GM18508 (cell line): Measurements from ENCODE around the gene ATP6V1E1.

Source experiments
- ATAC-seq: cut with Tn5 transposase; IDR thresholded peaks from one replicate; pipeline ENCODE4 v1.9.1; 2021; ENCODE audit warnings: moderate number of reproducible peaks; ENCODE audit not compliant: insufficient read depth, unreplicated experiment

ATP6V1E1 gene

GRCh38 chr22:17634696-17635095 is 6.1 kb upstream of the ATP6V1E1 start:
- no peak for ATAC-seq

GRCh38 chr22:17633998-17634323 is 5.4 kb upstream of the ATP6V1E1 start:
- no peak for ATAC-seq

DNA sequence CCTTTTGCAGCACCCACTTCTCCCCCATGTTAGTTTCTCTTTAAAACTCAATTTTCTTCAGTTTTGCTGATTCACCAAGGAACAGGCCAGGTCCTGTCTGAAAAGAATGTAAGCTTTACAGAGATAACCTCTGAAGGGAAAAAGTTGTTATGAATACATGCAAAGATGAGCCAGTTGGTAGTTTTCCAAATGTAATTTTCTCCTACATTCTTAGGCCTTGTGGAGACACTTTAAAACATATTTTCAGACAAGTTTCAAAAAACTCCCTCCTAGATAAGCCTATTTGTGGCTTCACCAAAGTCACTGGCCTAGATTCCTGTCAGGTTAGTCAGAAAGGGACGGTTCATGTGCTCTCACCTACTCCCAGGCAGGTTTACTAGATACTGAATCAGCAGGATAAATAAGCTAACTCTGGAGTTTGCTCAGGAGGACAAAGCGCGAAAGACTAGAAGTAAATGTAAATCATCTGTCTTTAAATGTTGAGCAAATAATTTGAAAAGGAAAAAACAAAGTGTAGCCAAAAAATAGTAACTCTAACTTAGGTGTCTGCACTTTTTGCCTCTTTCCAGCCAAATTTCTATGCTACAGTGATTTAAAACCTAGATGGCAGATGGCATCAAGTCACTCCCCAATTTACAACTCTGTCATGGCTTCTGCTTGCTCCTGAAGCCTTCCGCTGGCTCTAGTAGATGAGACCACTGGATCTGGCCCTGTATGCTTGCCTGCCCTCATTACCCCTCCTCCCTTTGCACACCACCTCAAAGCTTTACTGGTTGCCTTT is 4.9 kb upstream of the ATP6V1E1 start:
- no peak for ATAC-seq

DNA sequence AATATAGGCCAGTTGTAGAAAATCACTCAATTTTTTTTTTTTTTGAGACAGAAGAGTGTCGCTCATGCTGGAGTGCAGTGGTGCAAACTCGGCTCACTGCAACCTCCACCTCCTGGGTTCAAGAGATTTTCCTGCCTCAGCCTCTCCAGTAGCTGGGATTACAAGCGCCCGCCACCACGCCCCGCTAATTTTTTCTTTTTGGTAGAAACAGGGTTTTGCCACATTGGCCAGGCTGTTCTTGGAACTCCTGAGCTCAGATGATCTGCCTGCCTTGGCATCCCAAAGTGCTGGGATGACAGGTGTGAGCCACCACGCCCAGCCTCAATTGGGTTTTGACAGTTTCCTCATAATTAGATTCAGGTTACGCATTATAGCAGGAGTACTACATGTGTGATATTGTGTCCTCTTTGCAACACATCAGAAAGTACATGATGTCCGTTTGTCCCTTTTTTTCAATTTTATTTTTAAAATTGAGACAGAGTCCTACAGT is 2.6 kb upstream of the ATP6V1E1 start:
- no peak for ATAC-seq

GRCh38 chr22:17629641-17630040 is 1.1 kb upstream of the ATP6V1E1 start:
- ATAC-seq: no peak

DNA sequence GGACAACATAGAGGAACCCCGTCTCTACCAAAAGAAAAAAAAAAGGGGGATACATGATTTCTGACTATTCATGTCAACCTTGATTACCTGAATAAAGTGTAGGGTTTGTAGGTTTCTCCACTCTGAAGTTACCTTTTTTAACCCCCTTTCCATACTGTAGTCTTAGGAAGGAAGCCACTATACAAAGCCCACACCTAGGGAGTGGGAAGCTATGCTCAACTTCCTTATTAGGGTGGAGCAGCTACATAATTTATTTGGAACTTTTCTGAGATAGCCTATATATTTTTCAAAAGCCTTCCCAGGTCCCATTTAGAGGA is 582 bp upstream of the ATP6V1E1 start:
- no peak for ATAC-seq

DNA sequence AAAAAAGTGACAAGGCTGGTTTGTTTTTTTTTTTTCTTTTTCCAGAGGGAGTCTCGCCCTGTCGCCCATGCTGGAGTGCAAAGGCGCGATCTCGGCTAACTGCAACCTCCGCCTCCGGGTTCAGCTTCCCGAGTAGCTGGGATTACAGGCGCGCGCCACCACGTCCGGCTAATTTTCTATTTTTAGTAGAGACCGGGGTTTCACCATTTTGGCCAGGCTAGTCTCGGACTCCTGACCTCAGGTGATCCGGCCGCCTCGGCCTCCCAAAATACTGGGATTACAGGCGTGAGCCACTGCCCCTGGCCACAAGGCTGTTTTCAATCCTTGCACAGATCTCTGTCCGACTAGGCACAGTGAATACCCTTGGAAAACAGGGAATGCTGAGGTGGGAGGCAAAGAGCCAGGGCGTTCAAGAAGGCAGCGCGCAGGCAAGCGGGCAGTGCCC is 566 bp downstream of the ATP6V1E1 start:
- ATAC-seq: no peak

DNA sequence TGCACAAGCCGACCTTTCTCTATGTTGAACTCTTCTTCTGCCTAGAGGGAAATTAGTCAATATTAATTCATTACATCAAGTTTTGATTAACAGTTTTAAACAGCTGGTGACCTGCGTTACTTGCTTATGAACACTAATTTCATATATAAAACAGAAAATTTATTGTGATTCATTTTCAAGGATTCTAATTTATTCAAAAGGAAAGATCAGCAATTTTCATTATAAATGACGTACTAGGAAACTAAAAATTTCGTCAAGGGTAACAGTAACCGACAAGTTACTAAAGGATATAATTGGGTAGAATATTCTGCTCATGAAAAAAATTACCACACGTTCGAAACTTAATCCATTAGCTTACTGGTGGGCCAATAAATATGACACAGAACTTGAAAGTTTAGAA is 15.3 kb downstream of the ATP6V1E1 start:
- ATAC-seq: no peak

DNA sequence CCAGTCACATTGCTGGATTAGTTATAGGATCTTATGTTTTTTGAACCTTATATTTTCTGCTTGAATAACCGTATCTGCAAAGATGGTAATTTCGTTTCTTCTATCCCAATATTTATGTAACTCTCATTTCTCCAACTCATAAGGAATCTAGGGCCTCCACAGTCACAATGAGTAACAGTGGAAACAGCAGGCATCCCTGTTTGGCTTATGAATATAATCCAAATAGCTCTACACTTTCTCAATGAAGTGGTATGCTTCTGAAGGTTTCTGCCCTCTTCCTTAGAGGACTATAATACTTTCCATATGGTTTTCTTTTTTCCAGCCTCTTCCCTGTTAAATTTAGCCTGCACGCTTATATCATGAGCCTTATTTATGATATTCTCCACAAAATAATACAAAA is 16.5 kb downstream of the ATP6V1E1 start:
- no peak for ATAC-seq

GRCh38 chr22:17607891-17608521 is 20.5 kb downstream of the ATP6V1E1 start:
- no peak for ATAC-seq

DNA sequence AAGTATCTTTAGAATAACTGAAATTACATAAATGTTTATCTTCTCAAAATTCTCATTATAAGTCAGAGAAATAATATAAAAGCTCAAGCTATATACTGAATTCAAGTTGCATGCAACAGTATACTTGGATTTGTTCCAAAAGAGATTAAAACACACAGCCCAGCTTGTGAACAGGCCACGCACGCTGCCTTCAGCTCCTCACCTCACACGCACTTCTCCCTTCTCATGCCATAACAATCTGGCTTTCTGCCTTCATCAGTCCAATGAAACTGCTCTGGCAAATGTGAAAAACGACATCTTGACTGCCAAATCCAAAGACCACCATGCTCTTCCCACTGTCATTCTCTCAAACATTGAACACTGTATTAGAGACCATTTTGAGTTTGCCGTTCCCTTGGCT is 22.1 kb downstream of the ATP6V1E1 start:
- no peak for ATAC-seq

GRCh38 chr22:17603668-17604067 is 24.9 kb downstream of the ATP6V1E1 start:
- no peak for ATAC-seq

DNA sequence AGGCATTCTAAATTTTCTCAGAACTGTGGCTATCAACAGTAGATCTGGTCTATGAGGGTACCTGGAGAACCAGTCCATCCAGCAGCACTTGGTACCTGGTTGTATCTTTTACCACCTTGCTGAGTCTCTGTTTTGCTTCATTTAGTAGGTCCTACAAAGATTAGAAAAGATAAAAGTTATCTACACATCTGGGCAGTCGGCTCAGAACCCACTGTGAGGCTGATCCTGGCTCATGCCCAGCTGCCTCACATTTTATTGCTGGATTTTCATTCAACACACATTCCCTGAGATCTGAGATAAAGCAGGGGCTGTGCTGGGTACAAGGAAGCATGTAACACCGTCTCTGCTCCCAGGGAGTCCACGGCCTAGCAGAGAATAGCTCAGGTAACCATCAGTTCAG is 27.5 kb downstream of the ATP6V1E1 start:
- ATAC-seq: no peak

GRCh38 chr22:17598318-17598717 is 30.2 kb downstream of the ATP6V1E1 start:
- no peak for ATAC-seq

DNA sequence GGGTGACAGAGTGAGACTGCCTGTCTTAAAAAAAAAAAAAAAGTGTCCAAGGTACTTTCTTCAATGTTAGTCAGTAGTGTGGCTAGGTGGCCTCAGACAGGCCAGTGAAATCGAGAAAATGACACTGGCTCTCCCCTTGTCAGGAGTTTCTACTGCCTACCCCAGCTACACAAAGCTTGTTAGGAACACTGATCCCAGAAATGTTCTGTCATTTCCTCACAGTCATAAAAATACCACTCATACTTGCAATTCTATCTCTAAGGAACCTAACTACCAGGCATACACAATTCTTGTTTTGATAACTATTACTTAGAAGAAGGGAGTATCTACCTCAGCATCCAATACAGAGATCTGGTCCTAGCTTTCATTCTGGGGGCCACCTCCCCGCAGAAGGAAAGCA is 31.3 kb downstream of the ATP6V1E1 start:
- ATAC-seq: no peak

DNA sequence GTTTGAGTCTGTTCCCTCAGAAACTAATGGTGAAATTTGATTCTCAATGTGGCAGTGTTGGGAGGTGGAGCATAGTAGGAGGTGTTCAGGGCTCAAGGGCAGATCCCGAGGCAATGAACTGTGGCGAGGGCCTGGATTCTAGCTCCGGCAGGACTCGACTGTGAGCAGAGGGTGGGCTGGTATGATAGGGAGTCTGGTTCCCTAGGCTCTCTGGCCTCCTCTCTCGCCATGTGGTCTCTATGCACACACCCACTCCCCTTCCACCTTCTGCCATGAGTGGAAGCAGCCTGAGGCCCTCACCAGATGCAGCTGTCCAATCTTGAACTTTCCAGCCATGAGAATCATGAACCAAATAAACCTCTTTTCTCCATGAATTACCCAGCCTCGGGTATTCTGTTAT is 32.3 kb downstream of the ATP6V1E1 start:
- no peak for ATAC-seq

- ATAC-seq: no peak
Measured at GRCh38 chr22:17592201-17592600, 36.3 kb downstream of the ATP6V1E1 start.

DNA sequence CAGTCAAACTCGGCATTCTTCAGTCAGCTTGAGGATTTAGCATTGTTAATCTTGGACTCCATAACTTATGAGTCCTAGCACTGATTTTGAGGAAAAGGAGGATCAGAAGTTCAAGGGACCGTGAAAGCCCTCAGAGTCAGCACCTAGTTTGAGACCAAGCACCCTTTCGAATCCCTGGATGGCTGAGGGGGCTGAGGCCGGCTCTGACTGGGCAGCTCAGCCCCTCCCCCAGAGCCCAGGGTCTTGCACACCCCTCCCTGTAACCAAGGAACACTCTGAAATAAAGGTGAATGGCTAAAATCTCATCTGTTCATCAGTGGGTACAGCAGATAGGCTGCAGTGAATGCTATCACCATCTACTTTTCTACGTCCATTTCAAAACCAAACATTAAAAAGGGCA is 38.0 kb downstream of the ATP6V1E1 start:
- ATAC-seq: no peak

DNA sequence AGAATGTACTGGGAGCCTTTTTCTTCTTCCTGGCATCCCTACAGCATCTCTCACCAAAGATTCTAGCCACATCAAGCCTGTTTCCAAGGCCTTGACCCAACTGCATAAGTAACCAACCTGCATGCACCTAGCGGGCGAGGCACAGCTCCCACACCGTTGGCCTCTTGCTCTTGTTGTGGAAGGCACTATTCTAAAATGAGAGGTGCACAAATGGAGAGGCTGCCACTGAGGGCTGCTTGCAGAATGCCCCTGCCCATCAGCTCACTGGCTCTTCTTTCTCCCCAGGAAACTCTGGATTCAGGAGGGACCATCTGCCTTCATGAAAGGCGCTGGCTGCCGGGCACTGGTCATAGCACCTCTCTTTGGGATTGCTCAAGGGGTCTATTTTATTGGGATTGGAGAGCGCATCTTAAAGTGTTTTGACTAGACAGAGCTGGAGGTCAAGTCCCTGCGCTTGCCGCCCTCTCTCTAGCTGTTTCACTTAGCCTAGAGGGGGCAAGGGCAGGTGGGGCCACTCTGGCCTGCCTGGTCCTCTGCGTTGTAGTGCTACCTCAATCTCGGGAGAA is 38.7 kb downstream of the ATP6V1E1 start:
- no peak for ATAC-seq

- no peak for ATAC-seq
Measured at GRCh38 chr22:17588606-17589005, 39.9 kb downstream of the ATP6V1E1 start.

- ATAC-seq: no peak
Measured at GRCh38 chr22:17587629-17588028, 40.9 kb downstream of the ATP6V1E1 start.
